ENCODE measurements around the gene TEX14. TPM values are rescaled to one million over a fixed set of nuclear protein-coding genes. Genes with fewer than 3 reads are reported as not detected.
"Not testable (repeated sequence)": the region's sequence is repeated elsewhere in the genome, so short reads cannot be mapped to it uniquely, and the experiment has no call there.

Gene TEX14
- polyA plus RNA-seq, 2 of the 4 experiments (the other 2 are of a cell fraction), result 0.04 to 0.12 TPM

DNA sequence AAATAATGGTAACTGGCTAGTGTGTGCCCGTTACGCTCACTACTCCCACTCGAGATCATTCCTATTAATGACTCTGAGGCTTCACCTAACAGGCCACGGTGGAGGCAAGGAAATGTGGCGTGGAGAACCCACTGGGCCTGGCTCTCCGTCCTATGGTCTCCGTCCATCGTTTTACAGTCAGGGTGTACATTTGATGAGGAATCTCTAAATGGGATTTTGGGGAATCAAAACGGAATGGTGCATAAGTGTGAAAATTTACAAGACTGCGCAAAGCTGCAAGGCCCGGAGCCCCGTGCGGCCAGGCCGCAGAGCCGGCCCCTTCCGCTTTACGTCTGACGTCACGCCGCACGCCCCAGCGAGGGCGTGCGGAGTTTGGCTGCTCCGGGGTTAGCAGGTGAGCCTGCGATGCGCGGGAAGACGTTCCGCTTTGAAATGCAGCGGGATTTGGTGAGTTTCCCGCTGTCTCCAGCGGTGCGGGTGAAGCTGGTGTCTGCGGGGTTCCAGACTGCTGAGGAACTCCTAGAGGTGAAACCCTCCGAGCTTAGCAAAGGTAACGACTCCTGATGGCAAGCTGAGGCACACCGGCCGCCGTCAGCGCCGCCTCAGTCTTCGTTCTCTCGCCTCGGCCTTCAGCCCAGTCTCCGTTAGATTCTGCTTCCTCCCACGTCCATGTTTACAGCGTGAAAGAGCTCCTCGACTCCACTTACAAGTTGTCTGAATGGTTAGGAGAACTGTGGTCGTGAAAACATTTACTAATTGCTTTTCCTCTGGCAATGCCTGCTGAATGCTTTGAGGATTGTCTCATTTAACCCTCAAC lies 602 bp upstream of the TEX14 start, which contains the start of gene RAD51C (continued):
- TF ChIP-seq, protein P1, sequence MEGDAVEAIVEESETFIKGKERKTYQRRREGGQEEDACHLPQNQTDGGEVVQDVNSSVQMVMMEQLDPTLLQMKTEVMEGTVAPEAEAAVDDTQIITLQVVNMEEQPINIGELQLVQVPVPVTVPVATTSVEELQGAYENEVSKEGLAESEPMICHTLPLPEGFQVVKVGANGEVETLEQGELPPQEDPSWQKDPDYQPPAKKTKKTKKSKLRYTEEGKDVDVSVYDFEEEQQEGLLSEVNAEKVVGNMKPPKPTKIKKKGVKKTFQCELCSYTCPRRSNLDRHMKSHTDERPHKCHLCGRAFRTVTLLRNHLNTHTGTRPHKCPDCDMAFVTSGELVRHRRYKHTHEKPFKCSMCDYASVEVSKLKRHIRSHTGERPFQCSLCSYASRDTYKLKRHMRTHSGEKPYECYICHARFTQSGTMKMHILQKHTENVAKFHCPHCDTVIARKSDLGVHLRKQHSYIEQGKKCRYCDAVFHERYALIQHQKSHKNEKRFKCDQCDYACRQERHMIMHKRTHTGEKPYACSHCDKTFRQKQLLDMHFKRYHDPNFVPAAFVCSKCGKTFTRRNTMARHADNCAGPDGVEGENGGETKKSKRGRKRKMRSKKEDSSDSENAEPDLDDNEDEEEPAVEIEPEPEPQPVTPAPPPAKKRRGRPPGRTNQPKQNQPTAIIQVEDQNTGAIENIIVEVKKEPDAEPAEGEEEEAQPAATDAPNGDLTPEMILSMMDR (IDR thresholded peaks at IDR 0.05), result no peak
- TF ChIP-seq RFX5 (IDR thresholded peaks at IDR 0.05), result peak; percentile 64; the same call in 1 of the 2 replicates
- peak; percentile 65; the same call in 1 of the 2 replicates for TF ChIP-seq KDM5A (IDR thresholded peaks at IDR 0.05)
- TF ChIP-seq FOSB (CRISPR knock-in tag; IDR thresholded peaks at IDR 0.05), result 0 out of 2 replicates have a peak, but pooled peaks have one; percentile 51
- no peak for TF ChIP-seq CEBPB (IDR thresholded peaks at IDR 0.05)
- TF ChIP-seq, protein P2, sequence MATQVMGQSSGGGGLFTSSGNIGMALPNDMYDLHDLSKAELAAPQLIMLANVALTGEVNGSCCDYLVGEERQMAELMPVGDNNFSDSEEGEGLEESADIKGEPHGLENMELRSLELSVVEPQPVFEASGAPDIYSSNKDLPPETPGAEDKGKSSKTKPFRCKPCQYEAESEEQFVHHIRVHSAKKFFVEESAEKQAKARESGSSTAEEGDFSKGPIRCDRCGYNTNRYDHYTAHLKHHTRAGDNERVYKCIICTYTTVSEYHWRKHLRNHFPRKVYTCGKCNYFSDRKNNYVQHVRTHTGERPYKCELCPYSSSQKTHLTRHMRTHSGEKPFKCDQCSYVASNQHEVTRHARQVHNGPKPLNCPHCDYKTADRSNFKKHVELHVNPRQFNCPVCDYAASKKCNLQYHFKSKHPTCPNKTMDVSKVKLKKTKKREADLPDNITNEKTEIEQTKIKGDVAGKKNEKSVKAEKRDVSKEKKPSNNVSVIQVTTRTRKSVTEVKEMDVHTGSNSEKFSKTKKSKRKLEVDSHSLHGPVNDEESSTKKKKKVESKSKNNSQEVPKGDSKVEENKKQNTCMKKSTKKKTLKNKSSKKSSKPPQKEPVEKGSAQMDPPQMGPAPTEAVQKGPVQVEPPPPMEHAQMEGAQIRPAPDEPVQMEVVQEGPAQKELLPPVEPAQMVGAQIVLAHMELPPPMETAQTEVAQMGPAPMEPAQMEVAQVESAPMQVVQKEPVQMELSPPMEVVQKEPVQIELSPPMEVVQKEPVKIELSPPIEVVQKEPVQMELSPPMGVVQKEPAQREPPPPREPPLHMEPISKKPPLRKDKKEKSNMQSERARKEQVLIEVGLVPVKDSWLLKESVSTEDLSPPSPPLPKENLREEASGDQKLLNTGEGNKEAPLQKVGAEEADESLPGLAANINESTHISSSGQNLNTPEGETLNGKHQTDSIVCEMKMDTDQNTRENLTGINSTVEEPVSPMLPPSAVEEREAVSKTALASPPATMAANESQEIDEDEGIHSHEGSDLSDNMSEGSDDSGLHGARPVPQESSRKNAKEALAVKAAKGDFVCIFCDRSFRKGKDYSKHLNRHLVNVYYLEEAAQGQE (IDR thresholded peaks at IDR 0.05), result peak; percentile 66
- peak; percentile 51; the same call in 1 of the 2 replicates for TF ChIP-seq HDAC2 (IDR thresholded peaks at IDR 0.05)
- TF ChIP-seq FOXS1 (CRISPR knock-in tag; IDR thresholded peaks at IDR 0.05), result 0 out of 2 replicates have a peak, but pooled peaks have one; percentile 76

DNA sequence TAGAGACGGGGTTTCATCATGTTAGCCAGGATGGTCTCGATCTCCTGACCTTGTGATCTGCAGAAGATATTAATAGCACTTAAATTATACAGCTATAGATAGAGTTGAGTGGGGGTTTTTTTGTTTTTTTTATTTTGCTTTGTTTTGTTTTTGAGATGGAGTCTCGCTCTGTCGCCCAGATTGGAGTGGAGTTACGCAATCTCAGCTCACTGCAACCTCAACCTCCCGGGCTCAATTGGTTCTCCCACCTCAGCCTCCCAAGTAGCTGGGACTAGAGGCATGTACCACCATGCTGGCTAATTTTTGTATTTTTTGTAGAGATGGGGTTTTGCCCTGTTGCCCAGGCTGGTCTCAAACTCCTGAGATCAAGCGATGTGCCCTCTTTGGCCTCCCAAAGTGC lies 1.8 kb downstream of the TEX14 start:
- TF ChIP-seq CEBPB (IDR thresholded peaks at IDR 0.05), result peak; percentile 63 to 78; a peak in 3 of 4 replicates
- ChIA-PET CTCF (interaction anchor here (0.7 to 1.9 kb wide), 3 partner anchors 9 to 315 kb away, joined by 3 to 9 read pairs (median 6); no protein-coding TSS in a partner anchor), POLR2A (interaction anchor here (1.9 kb wide), 1 partner anchor 59 kb away, joined by 11 read pairs; no protein-coding TSS in a partner anchor)
- H3K4me2 ChIP-seq; H3K27ac ChIP-seq; H3K4me3 ChIP-seq; H3K9me3 ChIP-seq; FAIRE-seq; DNase-seq (ENCODE audit: low read depth in 1 of 2, low spot score in 1 of 2); ATAC-seq: not testable (repeated sequence)
- whole genome bisulfite sequencing (ENCODE audit: missing lambda C conversion rate), result 93% methylated on average over 7 of the region's 7 CpGs
- H3K4me1 ChIP-seq, result peaks cover 19% of the 10 kb centered on the region

DNA sequence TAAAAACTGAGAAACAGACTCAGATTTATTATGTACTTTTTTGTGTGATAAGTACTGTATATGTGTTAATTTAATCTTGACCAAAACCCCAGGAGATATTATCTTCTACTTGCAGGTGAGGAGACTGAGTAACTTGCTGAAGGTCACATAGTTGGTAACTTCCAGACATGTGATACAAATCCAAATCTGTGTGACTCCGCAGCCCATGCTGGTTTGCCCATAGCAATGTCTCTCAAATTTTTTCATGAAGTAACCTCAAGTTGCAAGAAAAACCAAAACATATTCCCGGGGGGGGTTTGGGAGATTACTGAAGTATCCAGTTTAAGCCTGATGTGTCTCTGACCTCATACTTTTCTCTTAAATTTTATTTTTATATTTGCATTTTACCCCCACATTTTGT lies 3.3 kb downstream of the TEX14 start:
- FAIRE-seq (no peak), ATAC-seq (no peak), DNase-seq (ENCODE audit: low read depth in 1 of 2, low spot score in 1 of 2) (no peak)
- CTCF ChIA-PET, result interaction anchor here (1.0 to 3.9 kb wide), 2 partner anchors 22 to 170 kb away, joined by 3 to 12 read pairs; no protein-coding TSS in a partner anchor
- Histone ChIP-seq H3K27ac (no peak overlapping the region), H3K4me3 (no peak overlapping the region), H3K4me1 (peaks cover 8% of the 10 kb centered on the region), H3K4me2 (no peak overlapping the region), H3K9me3 (peaks cover 6% of the 10 kb centered on the region)
- POLR2A ChIA-PET, result interaction anchor here (1.9 kb wide), 1 partner anchor 57 kb away, joined by 11 read pairs; no protein-coding TSS in a partner anchor
- TF ChIP-seq FOXS1 (CRISPR knock-in tag; IDR thresholded peaks at IDR 0.05), result no peak
- TF ChIP-seq NR3C1 (IDR thresholded peaks at IDR 0.05), result no peak
- TF ChIP-seq RAD21 (conservative IDR thresholded peaks at IDR 0.05 in 1 of 2, IDR thresholded peaks at IDR 0.05 in 1 of 2), result no peak
- TF ChIP-seq, protein P3, sequence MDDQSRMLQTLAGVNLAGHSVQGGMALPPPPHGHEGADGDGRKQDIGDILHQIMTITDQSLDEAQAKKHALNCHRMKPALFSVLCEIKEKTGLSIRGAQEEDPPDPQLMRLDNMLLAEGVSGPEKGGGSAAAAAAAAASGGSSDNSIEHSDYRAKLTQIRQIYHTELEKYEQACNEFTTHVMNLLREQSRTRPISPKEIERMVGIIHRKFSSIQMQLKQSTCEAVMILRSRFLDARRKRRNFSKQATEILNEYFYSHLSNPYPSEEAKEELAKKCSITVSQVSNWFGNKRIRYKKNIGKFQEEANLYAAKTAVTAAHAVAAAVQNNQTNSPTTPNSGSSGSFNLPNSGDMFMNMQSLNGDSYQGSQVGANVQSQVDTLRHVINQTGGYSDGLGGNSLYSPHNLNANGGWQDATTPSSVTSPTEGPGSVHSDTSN (IDR thresholded peaks at IDR 0.05), result no peak
- no peak for TF ChIP-seq ZSCAN20 (CRISPR knock-in tag; IDR thresholded peaks at IDR 0.05)
- no peak for TF ChIP-seq MYC (IDR thresholded peaks at IDR 0.05; ENCODE audit: borderline replicate concordance, low read length)
- no peak for TF ChIP-seq KDM1A (IDR thresholded peaks at IDR 0.05; ENCODE audit: low read depth)
- TF ChIP-seq TFCP2L1 (CRISPR knock-in tag; IDR thresholded peaks at IDR 0.05), result no peak
- TF ChIP-seq, protein P4, sequence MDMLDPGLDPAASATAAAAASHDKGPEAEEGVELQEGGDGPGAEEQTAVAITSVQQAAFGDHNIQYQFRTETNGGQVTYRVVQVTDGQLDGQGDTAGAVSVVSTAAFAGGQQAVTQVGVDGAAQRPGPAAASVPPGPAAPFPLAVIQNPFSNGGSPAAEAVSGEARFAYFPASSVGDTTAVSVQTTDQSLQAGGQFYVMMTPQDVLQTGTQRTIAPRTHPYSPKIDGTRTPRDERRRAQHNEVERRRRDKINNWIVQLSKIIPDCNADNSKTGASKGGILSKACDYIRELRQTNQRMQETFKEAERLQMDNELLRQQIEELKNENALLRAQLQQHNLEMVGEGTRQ (IDR thresholded peaks at IDR 0.05), result no peak
- TF ChIP-seq TP53 (CRISPR knock-in tag; IDR thresholded peaks at IDR 0.05), result no peak
- TF ChIP-seq HEYL (CRISPR knock-in tag; IDR thresholded peaks at IDR 0.05), result no peak
- TF ChIP-seq POLR2AphosphoS2 (conservative IDR thresholded peaks at IDR 0.05; ENCODE audit: low read length), result no peak
- TF ChIP-seq, protein P5, sequence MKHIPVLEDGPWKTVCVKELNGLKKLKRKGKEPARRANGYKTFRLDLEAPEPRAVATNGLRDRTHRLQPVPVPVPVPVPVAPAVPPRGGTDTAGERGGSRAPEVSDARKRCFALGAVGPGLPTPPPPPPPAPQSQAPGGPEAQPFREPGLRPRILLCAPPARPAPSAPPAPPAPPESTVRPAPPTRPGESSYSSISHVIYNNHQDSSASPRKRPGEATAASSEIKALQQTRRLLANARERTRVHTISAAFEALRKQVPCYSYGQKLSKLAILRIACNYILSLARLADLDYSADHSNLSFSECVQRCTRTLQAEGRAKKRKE (CRISPR knock-in tag; IDR thresholded peaks at IDR 0.05; ENCODE audit: low read depth), result no peak
- no peak for TF ChIP-seq CBX2 (IDR thresholded peaks at IDR 0.05; ENCODE audit: borderline replicate concordance, low read depth)
- no peak for TF ChIP-seq NFE2L2 (conservative IDR thresholded peaks at IDR 0.05; ENCODE audit: low read length)
- TF ChIP-seq CHD2 (IDR thresholded peaks at IDR 0.05; ENCODE audit: low read length, partially characterized antibody), result no peak
- no peak for TF ChIP-seq RFX5 (IDR thresholded peaks at IDR 0.05)
- TF ChIP-seq, protein P6, sequence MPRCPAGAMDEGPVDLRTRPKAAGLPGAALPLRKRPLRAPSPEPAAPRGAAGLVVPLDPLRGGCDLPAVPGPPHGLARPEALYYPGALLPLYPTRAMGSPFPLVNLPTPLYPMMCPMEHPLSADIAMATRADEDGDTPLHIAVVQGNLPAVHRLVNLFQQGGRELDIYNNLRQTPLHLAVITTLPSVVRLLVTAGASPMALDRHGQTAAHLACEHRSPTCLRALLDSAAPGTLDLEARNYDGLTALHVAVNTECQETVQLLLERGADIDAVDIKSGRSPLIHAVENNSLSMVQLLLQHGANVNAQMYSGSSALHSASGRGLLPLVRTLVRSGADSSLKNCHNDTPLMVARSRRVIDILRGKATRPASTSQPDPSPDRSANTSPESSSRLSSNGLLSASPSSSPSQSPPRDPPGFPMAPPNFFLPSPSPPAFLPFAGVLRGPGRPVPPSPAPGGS (IDR thresholded peaks at IDR 0.05), result no peak
- 53% methylated on average over 2 of the region's 2 CpGs for WGBS (ENCODE audit: missing lambda C conversion rate)
